ENCODE measurements around the gene ATP11A.

The ATP11A gene

GRCh38 chr13:112917056-112917664 lies 227.3 kb downstream of the ATP11A start:
- no peak overlapping the region for H3K4me3 ChIP-seq (ENCODE audit: insufficient read depth, low read depth, low read length)
- 94% methylated on average over 29 of the region's 29 CpGs for WGBS, 2 experiments
- no peaks in the 10 kb centered on the region for H3K27me3 ChIP-seq (ENCODE audit: control insufficient read depth, insufficient read depth, low read length, poor library complexity, severe bottlenecking)

GRCh38 chr13:112917737-112918136 lies 227.9 kb downstream of the ATP11A start:
- no peaks in the 10 kb centered on the region for H3K4me1 ChIP-seq (ENCODE audit: control insufficient read depth, insufficient read depth, low read length)
- H3K4me3 ChIP-seq (ENCODE audit: insufficient read depth, low read depth, low read length) = no peak overlapping the region
- H3K27me3 ChIP-seq (ENCODE audit: control insufficient read depth, insufficient read depth, low read length, poor library complexity, severe bottlenecking) = no peaks in the 10 kb centered on the region
- H3K27ac ChIP-seq (ENCODE audit: insufficient read depth, low read depth, low read length, poor library complexity, severe bottlenecking) = no peak overlapping the region
- WGBS, 2 experiments = 93 to 95% methylated on average over 3 of the region's 3 CpGs
- no peaks in the 10 kb centered on the region for H3K36me3 ChIP-seq (ENCODE audit: control insufficient read depth, insufficient read depth, low read length)
- no peaks in the 10 kb centered on the region for H3K9me3 ChIP-seq (ENCODE audit: control insufficient read depth, low read length)

More at GRCh38 chr13:112917056-112917664, 227.3 kb downstream of the ATP11A start:
- Histone ChIP-seq H3K27ac (ENCODE audit: insufficient read depth, low read depth, low read length, poor library complexity, severe bottlenecking) (no peak overlapping the region), H3K4me1 (ENCODE audit: control insufficient read depth, insufficient read depth, low read length) (no peaks in the 10 kb centered on the region), H3K9me3 (ENCODE audit: control insufficient read depth, low read length) (no peaks in the 10 kb centered on the region), H3K36me3 (ENCODE audit: control insufficient read depth, insufficient read depth, low read length) (no peaks in the 10 kb centered on the region)

- H3K9me3 ChIP-seq (ENCODE audit: control insufficient read depth, low read length) = no peaks in the 10 kb centered on the region
- no peaks in the 10 kb centered on the region for H3K36me3 ChIP-seq (ENCODE audit: control insufficient read depth, insufficient read depth, low read length)
- H3K4me1 ChIP-seq (ENCODE audit: control insufficient read depth, insufficient read depth, low read length) = no peaks in the 10 kb centered on the region
- no peaks in the 10 kb centered on the region for H3K27me3 ChIP-seq (ENCODE audit: control insufficient read depth, insufficient read depth, low read length, poor library complexity, severe bottlenecking)
- WGBS, 2 experiments = 94 to 96% methylated on average over 8 of the region's 8 CpGs
- H3K4me3 ChIP-seq (ENCODE audit: insufficient read depth, low read depth, low read length) = no peak overlapping the region
- H3K27ac ChIP-seq (ENCODE audit: insufficient read depth, low read depth, low read length, poor library complexity, severe bottlenecking) = no peak overlapping the region
These were observed 228.4 kb downstream of the ATP11A start for GRCh38 chr13:112918266-112918665.

DNA sequence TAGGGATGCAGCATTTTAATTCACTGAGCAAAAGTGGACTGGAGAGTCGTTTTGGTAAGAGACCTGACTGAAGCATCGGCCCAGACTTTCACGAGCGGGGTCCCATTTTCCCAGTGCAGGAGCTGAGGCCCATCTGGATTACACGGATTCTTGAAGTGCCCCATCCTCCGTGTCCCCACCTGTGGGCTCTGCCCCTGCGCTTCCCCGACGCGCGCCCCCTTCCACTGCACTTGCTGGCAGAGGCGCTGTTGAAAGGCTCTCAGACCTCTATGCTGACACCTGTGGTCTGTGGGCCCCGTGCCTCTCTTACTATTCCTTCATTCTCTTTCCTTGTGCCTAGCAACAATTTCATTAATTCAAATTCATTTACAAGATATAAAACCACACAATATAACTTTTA lies 228.9 kb downstream of the ATP11A start:
- H3K27me3 ChIP-seq (ENCODE audit: control insufficient read depth, insufficient read depth, low read length, poor library complexity, severe bottlenecking) = no peaks in the 10 kb centered on the region

GRCh38 chr13:112923962-112924361 lies 234.1 kb downstream of the ATP11A start:
- WGBS, 2 experiments = 91 to 96% methylated on average over 11 to 12 of the region's 12 CpGs
- no peaks in the 10 kb centered on the region for H3K27me3 ChIP-seq (ENCODE audit: control insufficient read depth, insufficient read depth, low read length, poor library complexity, severe bottlenecking)

More for the DNA sequence above, 228.9 kb downstream of the ATP11A start:
- Histone ChIP-seq H3K9me3 (ENCODE audit: control insufficient read depth, low read length) (no peaks in the 10 kb centered on the region), H3K27ac (ENCODE audit: insufficient read depth, low read depth, low read length, poor library complexity, severe bottlenecking) (no peak overlapping the region), H3K4me1 (ENCODE audit: control insufficient read depth, insufficient read depth, low read length) (no peaks in the 10 kb centered on the region), H3K4me3 (ENCODE audit: insufficient read depth, low read depth, low read length) (no peak overlapping the region), H3K36me3 (ENCODE audit: control insufficient read depth, insufficient read depth, low read length) (no peaks in the 10 kb centered on the region)
- 92 to 93% methylated on average over 13 of the region's 13 CpGs for WGBS, 2 experiments

DNA sequence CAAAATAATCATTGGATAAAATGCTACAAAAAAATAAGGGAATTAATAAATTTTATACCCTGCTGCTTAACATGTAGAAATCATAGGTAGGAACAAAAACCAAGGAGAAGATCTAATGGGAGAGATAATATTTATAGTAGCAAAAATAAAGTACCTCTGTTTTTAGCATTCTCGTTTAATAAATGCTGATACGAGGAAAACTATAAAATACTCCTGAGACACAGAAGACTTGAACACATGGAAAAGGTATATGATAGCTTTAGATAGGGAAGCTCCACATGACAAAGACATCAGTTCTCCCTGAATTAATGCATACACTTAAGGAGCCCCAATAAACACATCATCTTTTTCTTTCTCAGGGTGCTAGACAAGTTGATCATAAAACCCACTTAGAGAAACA lies 234.5 kb downstream of the ATP11A start:
- Histone ChIP-seq H3K4me1 (ENCODE audit: control insufficient read depth, insufficient read depth, low read length) (no peaks in the 10 kb centered on the region), H3K27ac (ENCODE audit: insufficient read depth, low read depth, low read length, poor library complexity, severe bottlenecking) (no peak overlapping the region), H3K36me3 (ENCODE audit: control insufficient read depth, insufficient read depth, low read length) (no peaks in the 10 kb centered on the region), H3K27me3 (ENCODE audit: control insufficient read depth, insufficient read depth, low read length, poor library complexity, severe bottlenecking) (no peaks in the 10 kb centered on the region), H3K4me3 (ENCODE audit: insufficient read depth, low read depth, low read length) (no peak overlapping the region), H3K9me3 (ENCODE audit: control insufficient read depth, low read length) (no peaks in the 10 kb centered on the region)
- whole genome bisulfite sequencing, 2 experiments = 97 to 100% methylated on average over 2 of the region's 2 CpGs

More at GRCh38 chr13:112923962-112924361, 234.1 kb downstream of the ATP11A start:
- H3K4me3 ChIP-seq (ENCODE audit: insufficient read depth, low read depth, low read length) = no peak overlapping the region
- H3K27ac ChIP-seq (ENCODE audit: insufficient read depth, low read depth, low read length, poor library complexity, severe bottlenecking) = no peak overlapping the region
- H3K4me1 ChIP-seq (ENCODE audit: control insufficient read depth, insufficient read depth, low read length) = no peaks in the 10 kb centered on the region
- no peaks in the 10 kb centered on the region for H3K9me3 ChIP-seq (ENCODE audit: control insufficient read depth, low read length)
- no peaks in the 10 kb centered on the region for H3K36me3 ChIP-seq (ENCODE audit: control insufficient read depth, insufficient read depth, low read length)

- H3K36me3 ChIP-seq (ENCODE audit: control insufficient read depth, insufficient read depth, low read length) = no peaks in the 10 kb centered on the region
- no peak overlapping the region for H3K4me3 ChIP-seq (ENCODE audit: insufficient read depth, low read depth, low read length)
- no peaks in the 10 kb centered on the region for H3K9me3 ChIP-seq (ENCODE audit: control insufficient read depth, low read length)
- 97% methylated on average over 15 of the region's 15 CpGs for WGBS, 2 experiments
- H3K27me3 ChIP-seq (ENCODE audit: control insufficient read depth, insufficient read depth, low read length, poor library complexity, severe bottlenecking) = no peaks in the 10 kb centered on the region
- H3K4me1 ChIP-seq (ENCODE audit: control insufficient read depth, insufficient read depth, low read length) = no peaks in the 10 kb centered on the region
- no peak overlapping the region for H3K27ac ChIP-seq (ENCODE audit: insufficient read depth, low read depth, low read length, poor library complexity, severe bottlenecking)
These were observed 236.2 kb downstream of the ATP11A start for GRCh38 chr13:112926003-112926402.

GRCh38 chr13:112926993-112927392 lies 237.2 kb downstream of the ATP11A start:
- no peaks in the 10 kb centered on the region for H3K36me3 ChIP-seq (ENCODE audit: control insufficient read depth, insufficient read depth, low read length)
- H3K9me3 ChIP-seq (ENCODE audit: control insufficient read depth, low read length) = no peaks in the 10 kb centered on the region
- no peaks in the 10 kb centered on the region for H3K27me3 ChIP-seq (ENCODE audit: control insufficient read depth, insufficient read depth, low read length, poor library complexity, severe bottlenecking)
- H3K4me3 ChIP-seq (ENCODE audit: insufficient read depth, low read depth, low read length) = no peak overlapping the region
- no peak overlapping the region for H3K27ac ChIP-seq (ENCODE audit: insufficient read depth, low read depth, low read length, poor library complexity, severe bottlenecking)
- 96 to 97% methylated on average over 5 of the region's 5 CpGs for WGBS, 2 experiments
- no peaks in the 10 kb centered on the region for H3K4me1 ChIP-seq (ENCODE audit: control insufficient read depth, insufficient read depth, low read length)

DNA sequence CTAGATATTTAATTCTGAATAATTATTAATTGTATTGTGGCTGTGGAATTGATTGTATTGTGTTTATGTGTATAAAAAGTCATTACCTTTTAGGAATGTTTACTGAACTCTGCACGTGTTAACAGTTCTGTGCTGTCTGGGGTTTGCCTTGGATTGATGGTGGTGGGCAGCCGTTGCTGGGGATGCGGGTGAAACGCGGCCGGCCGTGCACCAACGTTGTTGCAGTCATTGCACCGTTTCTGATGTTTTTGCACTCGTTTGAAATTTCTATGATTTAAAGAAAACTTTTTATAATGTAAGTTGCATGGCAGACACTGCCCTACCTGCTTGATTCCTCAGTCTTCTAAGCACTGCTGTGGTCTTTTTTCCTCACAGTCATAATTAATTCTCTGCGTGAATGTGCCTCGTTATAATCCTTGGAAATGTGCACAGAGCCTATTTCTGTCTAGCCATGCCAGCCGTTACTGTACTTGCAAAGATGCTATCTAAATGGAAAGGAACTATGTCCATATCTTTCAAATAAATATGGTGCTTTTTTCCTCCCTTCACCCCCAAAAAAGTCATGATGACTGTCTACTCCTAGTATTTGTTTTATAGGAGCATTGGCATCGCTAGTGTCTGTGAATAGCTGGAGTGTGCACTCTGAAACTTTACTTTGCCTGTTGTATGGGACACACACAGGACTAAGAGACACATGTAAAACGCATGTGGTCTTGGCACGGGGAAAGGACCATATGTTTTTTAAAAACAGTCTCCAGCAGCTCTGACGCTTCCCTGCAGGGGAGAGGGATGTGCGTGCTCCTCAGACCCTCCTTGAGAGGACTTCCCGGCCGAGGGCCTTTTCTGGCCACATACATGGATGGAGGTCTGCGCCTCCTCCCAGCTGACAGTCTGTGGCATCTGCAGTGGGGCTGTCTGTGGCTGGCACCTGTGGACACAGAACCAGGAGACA lies 238.5 kb downstream of the ATP11A start:
- H3K27me3 ChIP-seq (ENCODE audit: control insufficient read depth, insufficient read depth, low read length, poor library complexity, severe bottlenecking) = no peaks in the 10 kb centered on the region
- H3K36me3 ChIP-seq (ENCODE audit: control insufficient read depth, insufficient read depth, low read length) = no peaks in the 10 kb centered on the region
- 91 to 92% methylated on average over 21 of the region's 21 CpGs for WGBS, 2 experiments
- H3K27ac ChIP-seq (ENCODE audit: insufficient read depth, low read depth, low read length, poor library complexity, severe bottlenecking) = no peak overlapping the region
- H3K4me1 ChIP-seq (ENCODE audit: control insufficient read depth, insufficient read depth, low read length) = no peaks in the 10 kb centered on the region
- no peak overlapping the region for H3K4me3 ChIP-seq (ENCODE audit: insufficient read depth, low read depth, low read length)
- no peaks in the 10 kb centered on the region for H3K9me3 ChIP-seq (ENCODE audit: control insufficient read depth, low read length)

- no peaks in the 10 kb centered on the region for H3K36me3 ChIP-seq (ENCODE audit: control insufficient read depth, insufficient read depth, low read length)
- 74 to 76% methylated on average over 21 of the region's 21 CpGs for WGBS, 2 experiments
- no peaks in the 10 kb centered on the region for H3K27me3 ChIP-seq (ENCODE audit: control insufficient read depth, insufficient read depth, low read length, poor library complexity, severe bottlenecking)
- H3K4me1 ChIP-seq (ENCODE audit: control insufficient read depth, insufficient read depth, low read length) = peaks cover 4% of the 10 kb centered on the region
- no peak overlapping the region for H3K27ac ChIP-seq (ENCODE audit: insufficient read depth, low read depth, low read length, poor library complexity, severe bottlenecking)
- no peaks in the 10 kb centered on the region for H3K9me3 ChIP-seq (ENCODE audit: control insufficient read depth, low read length)
- H3K4me3 ChIP-seq (ENCODE audit: insufficient read depth, low read depth, low read length) = no peak overlapping the region
These were observed 239.3 kb downstream of the ATP11A start for GRCh38 chr13:112928972-112929782.
